OCI-LY7 (cell line): ENCODE measurements around the gene CLMP. TPM values are rescaled to one million over a fixed set of nuclear protein-coding genes. Genes with fewer than 3 reads are reported as not detected.

Experiments
- BruUV-seq: library from RNA; stranded (reverse); fragments of 400-500 nt; replicated peaks from 2 replicates; lab custom pipeline; 2021; lab: Mats Ljungman, UMichigan
- CTCF ChIA-PET: fragments of 300-600 bp; sonication (Branson Sonifier 250); formaldehyde crosslinking; loops from one replicate; lab custom pipeline; 2022; ENCODE audit warnings: antibody characterized with exemption; ENCODE audit not compliant: unreplicated experiment; lab: Charles Lee
- POLR2A ChIA-PET: fragments of 300-600 bp; sonication (Branson Sonifier 250); formaldehyde crosslinking; loops from one replicate; lab custom pipeline; 2022; ENCODE audit warnings: antibody characterized with exemption; lab: Charles Lee
- DNase-seq: peaks from one replicate; pipeline ENCODE4 v3.0.0-alpha.2; 2015; ENCODE audit warnings: low spot score
- H2AFZ ChIP-seq: fragments of 200-600 bp; sonication (generic), shearing (Covaris generic); 2 replicates; pipeline ENCODE4 v1.6.1; 2014; ENCODE audit warnings: mild to moderate bottlenecking, antibody characterized with exemption, low read length, moderate library complexity
- H3K27ac ChIP-seq: fragments of 200-600 bp; sonication (generic); 2 replicates; pipeline ENCODE4 v1.5.1; 2014; ENCODE audit warnings: mixed run types, low read depth, mild to moderate bottlenecking, moderate library complexity, low read length, inconsistent platforms; ENCODE audit not compliant: poor library complexity, severe bottlenecking
- H3K36me3 ChIP-seq: fragments of 200-600 bp; sonication (generic); 2 replicates; pipeline ENCODE4 v1.6.1; 2014; ENCODE audit warnings: mild to moderate bottlenecking, antibody characterized with exemption, low read length, moderate library complexity, mixed read lengths; ENCODE audit not compliant: insufficient read depth
- H3K4me1 ChIP-seq: fragments of 200-600 bp; sonication (generic); 2 replicates; pipeline ENCODE4 v1.5.1; 2014; ENCODE audit warnings: mild to moderate bottlenecking, low read length; ENCODE audit not compliant: insufficient read depth, poor library complexity, severe bottlenecking
- H3K4me2 ChIP-seq: fragments of 200-600 bp; sonication (generic); 2 replicates; pipeline ENCODE4 v1.6.1; 2014; ENCODE audit warnings: mild to moderate bottlenecking, low read length
- H3K4me3 ChIP-seq: fragments of 200-600 bp; sonication (generic); 2 replicates; pipeline ENCODE4 v1.5.1; 2014; ENCODE audit warnings: mild to moderate bottlenecking, low read depth, low read length; ENCODE audit not compliant: poor library complexity, severe bottlenecking
- H3K79me2 ChIP-seq: fragments of 200-600 bp; sonication (generic); 2 replicates; pipeline ENCODE4 v1.6.1; 2016; ENCODE audit warnings: low read depth, mild to moderate bottlenecking, low read length, moderate library complexity, mixed read lengths; ENCODE audit not compliant: insufficient read depth
- H3K9me2 ChIP-seq: fragments of 200-600 bp; sonication (generic); 2 replicates; pipeline ENCODE4 v1.6.1; 2016; ENCODE audit warnings: mild to moderate bottlenecking, low read length, mixed read lengths; ENCODE audit not compliant: insufficient read depth
- H3K9me3 ChIP-seq: fragments of 200-600 bp; sonication (generic); 2 replicates; pipeline ENCODE4 v1.6.1; 2014; ENCODE audit warnings: mild to moderate bottlenecking, mixed run types, low read length, mixed read lengths
- H4K20me1 ChIP-seq: fragments of 200-600 bp; sonication (generic); 2 replicates; pipeline ENCODE4 v1.6.1; 2014; ENCODE audit warnings: mild to moderate bottlenecking, antibody characterized with exemption, low read length, moderate library complexity, mixed read lengths; ENCODE audit not compliant: insufficient read depth
- EZH2phosphoT487 ChIP-seq: fragments of 200-600 bp; sonication (generic); IDR thresholded peaks from 2 replicates; pipeline ENCODE4 v1.6.1; 2018; ENCODE audit warnings: low read depth, borderline replicate concordance, mild to moderate bottlenecking, mixed run types, antibody characterized with exemption, low read length, moderate library complexity, mixed read lengths
- intact Hi-C: fragments of 100-400 bp; cut with micrococcal nuclease; formaldehyde crosslinking; loops from one replicate; pipeline ENCODE4 v1.10.0; 2022; ENCODE audit not compliant: unreplicated experiment
- total RNA-seq, 2 experiments: library from RNA; depleted of rRNA in 1 of 2; stranded (reverse); fragments of >200 nt in 1 of 2; shearing (Covaris generic) in 1 of 2; gene quantifications; 2 replicates each; pipeline ENCODE4 v1.2.3, GENCODE V29; 2014 to 2022
- TF ChIP-seq, protein P1 (sequence below): fragments of 200-600 bp; sonication (generic); conservative IDR thresholded peaks from 2 replicates; pipeline ENCODE4 v1.5.1; 2014; ENCODE audit warnings: mild to moderate bottlenecking, antibody characterized with exemption, low read length, moderate library complexity, mixed read lengths

The CLMP gene
- total RNA-seq, 2 experiments from 2014 or later = not detected

DNA sequence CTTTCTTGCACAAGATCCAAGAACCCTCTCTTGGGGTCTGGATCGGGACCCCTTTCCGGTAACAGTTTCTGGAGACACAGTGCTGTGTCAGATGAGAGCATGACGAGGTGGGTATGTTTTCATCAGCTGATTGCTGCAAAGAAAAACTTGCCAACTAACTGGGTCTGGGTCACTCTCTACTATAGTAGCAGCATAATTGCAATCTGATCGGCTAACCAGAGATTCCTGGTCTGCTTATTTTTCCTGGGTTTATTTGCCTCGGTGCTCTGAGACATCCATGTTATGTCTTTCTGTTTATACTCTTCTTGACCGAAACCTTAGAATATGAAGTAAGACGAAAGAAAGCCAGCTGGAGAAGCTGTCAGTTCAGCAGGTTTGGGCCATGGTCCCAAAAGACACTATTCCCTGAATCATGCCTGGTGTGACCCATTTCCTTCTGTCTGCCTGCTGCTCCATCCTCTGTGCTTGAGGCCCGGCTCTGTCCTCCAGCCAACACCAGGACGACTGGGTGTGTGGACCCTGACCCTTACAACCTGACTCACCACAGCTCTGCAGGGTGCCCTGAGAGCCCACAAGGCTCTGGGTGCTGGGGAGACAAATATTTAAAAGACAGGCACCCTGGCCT lies 24.1 kb upstream of the CLMP start:
- no peak for DNase-seq
- no peaks in the 10 kb centered on the region for H3K9me2 ChIP-seq
- H3K4me1 ChIP-seq = no peaks in the 10 kb centered on the region
- BruUV-seq = no TSS peak
- H3K27ac ChIP-seq = no peak overlapping the region
- TF ChIP-seq, protein P1, sequence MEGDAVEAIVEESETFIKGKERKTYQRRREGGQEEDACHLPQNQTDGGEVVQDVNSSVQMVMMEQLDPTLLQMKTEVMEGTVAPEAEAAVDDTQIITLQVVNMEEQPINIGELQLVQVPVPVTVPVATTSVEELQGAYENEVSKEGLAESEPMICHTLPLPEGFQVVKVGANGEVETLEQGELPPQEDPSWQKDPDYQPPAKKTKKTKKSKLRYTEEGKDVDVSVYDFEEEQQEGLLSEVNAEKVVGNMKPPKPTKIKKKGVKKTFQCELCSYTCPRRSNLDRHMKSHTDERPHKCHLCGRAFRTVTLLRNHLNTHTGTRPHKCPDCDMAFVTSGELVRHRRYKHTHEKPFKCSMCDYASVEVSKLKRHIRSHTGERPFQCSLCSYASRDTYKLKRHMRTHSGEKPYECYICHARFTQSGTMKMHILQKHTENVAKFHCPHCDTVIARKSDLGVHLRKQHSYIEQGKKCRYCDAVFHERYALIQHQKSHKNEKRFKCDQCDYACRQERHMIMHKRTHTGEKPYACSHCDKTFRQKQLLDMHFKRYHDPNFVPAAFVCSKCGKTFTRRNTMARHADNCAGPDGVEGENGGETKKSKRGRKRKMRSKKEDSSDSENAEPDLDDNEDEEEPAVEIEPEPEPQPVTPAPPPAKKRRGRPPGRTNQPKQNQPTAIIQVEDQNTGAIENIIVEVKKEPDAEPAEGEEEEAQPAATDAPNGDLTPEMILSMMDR = no peak
- TF ChIP-seq EZH2phosphoT487 = no peak
- POLR2A ChIA-PET = no interaction called here
- no peak overlapping the region for H2AFZ ChIP-seq
- no peak overlapping the region for H3K4me2 ChIP-seq
- CTCF ChIA-PET = no interaction called here
- H4K20me1 ChIP-seq = no peaks in the 10 kb centered on the region
- H3K79me2 ChIP-seq = no peaks in the 10 kb centered on the region
- no peaks in the 10 kb centered on the region for H3K36me3 ChIP-seq
- H3K9me3 ChIP-seq = no peaks in the 10 kb centered on the region
- H3K4me3 ChIP-seq = no peak overlapping the region
- intact Hi-C loops = no loop called here

DNA sequence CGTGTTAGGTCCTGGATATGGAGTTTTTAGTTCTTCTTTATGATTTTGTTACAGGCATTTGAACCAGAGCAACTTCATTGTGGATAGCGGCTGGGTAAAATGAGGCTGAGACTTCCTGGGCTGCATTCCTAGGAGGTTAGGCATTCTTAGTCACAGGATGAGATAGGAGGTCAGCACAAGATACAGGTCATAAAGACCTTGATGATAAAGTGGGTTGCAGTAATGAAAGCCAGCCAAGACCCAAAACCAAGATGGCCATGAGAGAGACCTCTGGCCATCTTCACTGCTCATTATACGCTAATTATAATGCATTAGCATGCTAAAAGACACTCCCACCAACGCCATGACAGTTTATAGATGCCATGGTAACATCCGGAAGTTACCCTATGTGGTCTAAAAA lies 23.4 kb upstream of the CLMP start:
- no peaks in the 10 kb centered on the region for H3K4me1 ChIP-seq
- no peaks in the 10 kb centered on the region for H3K79me2 ChIP-seq
- CTCF ChIA-PET = no interaction called here
- no peak overlapping the region for H2AFZ ChIP-seq
- POLR2A ChIA-PET = interaction anchor here (0.6 kb wide), 1 partner anchor 54 kb away, joined by 3 read pairs; no protein-coding TSS in a partner anchor
- intact Hi-C loops = no loop called here
- no peaks in the 10 kb centered on the region for H3K9me2 ChIP-seq
- H4K20me1 ChIP-seq = no peaks in the 10 kb centered on the region
- TF ChIP-seq, protein P1 = no peak
- TF ChIP-seq EZH2phosphoT487 = no peak
- DNase-seq = no peak
- H3K4me3 ChIP-seq = no peak overlapping the region
- H3K27ac ChIP-seq = no peak overlapping the region
- no peaks in the 10 kb centered on the region for H3K9me3 ChIP-seq
- no TSS peak for BruUV-seq
- no peaks in the 10 kb centered on the region for H3K36me3 ChIP-seq
- H3K4me2 ChIP-seq = no peak overlapping the region

DNA sequence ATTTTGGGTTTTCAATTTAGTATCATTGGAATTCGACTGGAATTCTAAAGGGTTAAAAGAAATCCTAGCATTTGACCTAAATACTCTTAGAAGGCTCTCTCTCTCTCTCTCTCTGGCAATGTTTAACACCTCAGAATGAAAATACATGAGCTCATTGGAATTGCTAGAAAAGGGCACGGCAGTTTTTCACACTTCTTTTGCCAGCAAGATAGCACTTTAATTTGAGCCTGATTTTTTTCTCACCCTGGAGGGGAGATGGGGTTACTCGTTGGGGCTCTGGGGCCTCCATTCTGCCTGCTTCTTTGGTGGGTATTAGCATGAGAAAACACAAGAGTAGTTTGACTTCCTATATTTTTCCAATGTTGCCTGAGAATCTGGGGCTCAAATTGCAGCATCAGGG lies 22.8 kb upstream of the CLMP start:
- Histone ChIP-seq H3K27ac (no peak overlapping the region), H3K4me3 (no peak overlapping the region), H3K4me1 (no peaks in the 10 kb centered on the region), H4K20me1 (no peaks in the 10 kb centered on the region), H2AFZ (no peak overlapping the region), H3K4me2 (no peak overlapping the region), H3K79me2 (no peaks in the 10 kb centered on the region), H3K9me3 (no peaks in the 10 kb centered on the region), H3K9me2 (no peaks in the 10 kb centered on the region), H3K36me3 (no peaks in the 10 kb centered on the region)
- intact Hi-C loops = no loop called here
- POLR2A ChIA-PET = interaction anchor here (0.6 kb wide), 1 partner anchor 55 kb away, joined by 3 read pairs; no protein-coding TSS in a partner anchor
- TF ChIP-seq, protein P1 = no peak
- TF ChIP-seq EZH2phosphoT487 = no peak
- CTCF ChIA-PET = no interaction called here
- BruUV-seq = no TSS peak
- no peak for DNase-seq
